Ovary (tissue), 9 donors: ENCODE results near the gene ASB5. TPM values are rescaled to one million over a fixed set of nuclear protein-coding genes. Genes with fewer than 3 reads are reported as not detected.

Source experiments
- DNase-seq, 5 donors: peaks; one replicate each; pipeline ENCODE4 v3.0.0-alpha.2; 2019 to 2020
- H3K27ac ChIP-seq, 2 donors: fragments of 200-600 bp; one replicate each; pipeline versions ENCODE4 v1.5.1 to v1.8.0; 2019 to 2022
- H3K27me3 ChIP-seq: fragments of 200-600 bp; one replicate; pipeline ENCODE4 v1.8.0; 2022
- H3K36me3 ChIP-seq: fragments of 200-600 bp; sonication (generic); one replicate; pipeline ENCODE4 v1.5.1; 2019
- H3K4me1 ChIP-seq: one replicate; pipeline ENCODE4 v1.8.1; 2013; ENCODE audit warnings: mild to moderate bottlenecking, moderate library complexity; ENCODE audit not compliant: insufficient read depth
- H3K4me3 ChIP-seq: fragments of 200-600 bp; sonication (generic); one replicate; pipeline ENCODE4 v1.5.1; 2017
- H3K9me3 ChIP-seq, 2 donors: fragments of 200-600 bp in 1 of 2; sonication (generic) in 1 of 2; one replicate each; pipeline versions ENCODE4 v1.5.1 to v1.8.1; 2013 to 2019; ENCODE audit warnings: mild to moderate bottlenecking in 1 of 2, moderate library complexity in 1 of 2
- CTCF ChIP-seq, 3 donors: fragments of 450-650 bp in 2 of 3; fragments of 200-600 bp in 1 of 3; IDR thresholded peaks; one replicate each; pipeline versions ENCODE4 v1.5.1 to v1.8.0; 2016 to 2022; ENCODE audit warnings: antibody characterized with exemption in 3 of 3, mild to moderate bottlenecking in 1 of 3
- EP300 ChIP-seq: sonication (generic); formaldehyde crosslinking; IDR thresholded peaks from one replicate; pipeline ENCODE4 v1.6.1; 2017; ENCODE audit warnings: antibody characterized with exemption
- POLR2A ChIP-seq: fragments of 450-650 bp; IDR thresholded peaks from one replicate; pipeline ENCODE4 v1.6.1; 2017; ENCODE audit warnings: antibody characterized with exemption, mild to moderate bottlenecking, moderate library complexity
- WGBS, 3 donors: extraction: QIAGEN DNeasy Blood & Tissue Kit in 1 of 3; methylation state at CpG; one replicate each; pipeline versions ENCODE4 v1.1.5 to v1.1.7; 2013 to 2017; 5-methylcytosine and 5-hydroxymethylcytosine counted together
- intact Hi-C, 4 donors: fragments of 100-400 bp; cut with DNase I; formaldehyde crosslinking; loops; one replicate each; pipeline versions ENCODE4 v1.11.0 to v1.15.1; 2022 to 2023
- polyA plus RNA-seq, 2 donors: library from polyadenylated mRNA; stranded (reverse); fragments of 200-250 nt in 1 of 2; fragments of 350-450 nt in 1 of 2; fragmentation: Illumina TruSeq in 1 of 2; extraction: RNeasy Lipid Tissue Mini Kit (QIAGEN cat#74804) in 1 of 2; gene quantifications; one replicate each; pipeline ENCODE4 v1.2.3, GENCODE V29; 2013 to 2014
- total RNA-seq, 7 donors: library from RNA; depleted of rRNA in 2 of 7; stranded (reverse); fragments of >200 nt in 2 of 7; fragmentation: NEBNext Ultra II Directional in 3 of 7; extraction: Animal tissue kit (Norgen Biotek cat#: 25700) in 3 of 7; gene quantifications; one replicate each; pipeline versions ENCODE4 v1.1.0 to v1.2.4, GENCODE V29; 2016 to 2023
- donor health status: DM: no; HTN: no; CAD: no; lungs with moderate emphysema.
- donor health status: DM: no; HTN: no; CAD: no.
- donor health status: Bipolar disorder and iron deficiency.
- donor health status: DM: yes; HTN: yes; CAD: no.
- donor health status: DM: no; HTN: no; CAD: no.
- donor health status: DM: yes; HTN: yes; CAD: no.

Gene ASB5
- total and polyA plus RNA-seq, 9 donors: 0.11 to 0.37 (median 0.23) TPM; not detected in 6

GRCh38 chr4:176241703-176242102, 27.3 kb downstream of the ASB5 start:
- intact Hi-C loops: no loop called here
- 93 to 97% (median 95%) methylated on average over 8 of the region's 8 CpGs for WGBS, 3 donors
- H3K36me3 ChIP-seq: no peaks in the 10 kb centered on the region
- no peak overlapping the region for H3K4me3 ChIP-seq
- H3K27ac ChIP-seq: no peak overlapping the region
- H3K4me1 ChIP-seq: no peaks in the 10 kb centered on the region
- H3K9me3 ChIP-seq: no peaks in the 10 kb centered on the region
- DNase-seq: no peak
- no peaks in the 10 kb centered on the region for H3K27me3 ChIP-seq
- TF ChIP-seq EP300 (no peak), CTCF (IDR thresholded peaks at IDR 0.05) (no peak), POLR2A (no peak)

GRCh38 chr4:176238826-176239225, 30.2 kb downstream of the ASB5 start:
- Histone ChIP-seq H3K27ac (no peak overlapping the region), H3K27me3 (no peaks in the 10 kb centered on the region), H3K4me3 (no peak overlapping the region), H3K36me3 (no peaks in the 10 kb centered on the region), H3K9me3 (no peaks in the 10 kb centered on the region), H3K4me1 (no peaks in the 10 kb centered on the region)
- TF ChIP-seq POLR2A: no peak
- TF ChIP-seq EP300: no peak
- TF ChIP-seq CTCF (IDR thresholded peaks at IDR 0.05): no peak
- DNase-seq: no peak
- 61 to 65% (median 65%) methylated on average over 4 of the region's 4 CpGs for WGBS, 3 donors
- intact Hi-C loops: no loop called here

- no peaks in the 10 kb centered on the region for H3K27me3 ChIP-seq
- intact Hi-C loops: no loop called here
- H3K4me1 ChIP-seq: no peaks in the 10 kb centered on the region
- TF ChIP-seq POLR2A: no peak
- TF ChIP-seq EP300: no peak
- TF ChIP-seq CTCF (IDR thresholded peaks at IDR 0.05): no peak
- H3K27ac ChIP-seq: no peak overlapping the region
- H3K4me3 ChIP-seq: no peak overlapping the region
- WGBS, 3 donors: 17 to 25% (median 20%) methylated on average over 7 of the region's 7 CpGs
- H3K36me3 ChIP-seq: no peaks in the 10 kb centered on the region
- no peaks in the 10 kb centered on the region for H3K9me3 ChIP-seq
- no peak for DNase-seq
Measured at GRCh38 chr4:176238157-176238610, 30.8 kb downstream of the ASB5 start.

GRCh38 chr4:176236946-176237345, 32.1 kb downstream of the ASB5 start:
- no peaks in the 10 kb centered on the region for H3K27me3 ChIP-seq
- no peak overlapping the region for H3K27ac ChIP-seq
- TF ChIP-seq EP300: no peak
- no peak for TF ChIP-seq CTCF (IDR thresholded peaks at IDR 0.05)
- no peak for TF ChIP-seq POLR2A
- no peak for DNase-seq
- H3K4me3 ChIP-seq: no peak overlapping the region
- H3K4me1 ChIP-seq: no peaks in the 10 kb centered on the region
- H3K36me3 ChIP-seq: no peaks in the 10 kb centered on the region
- intact Hi-C loops: no loop called here
- no peaks in the 10 kb centered on the region for H3K9me3 ChIP-seq
- WGBS, 3 donors: 11 to 39% (median 25%) methylated on average over 5 of the region's 5 CpGs
